Immature natural killer cell (primary cell): ENCODE measurements around the gene PRPF18. TPM values are rescaled to one million over a fixed set of nuclear protein-coding genes. Genes with fewer than 3 reads are reported as not detected.

Experiments used
- DNase-seq, 3 donors: peaks; one replicate each; pipeline ENCODE4 v3.0.0; 2022; ENCODE audit warnings: mixed read lengths in 1 of 3
- H3K27ac Mint-ChIP-seq, 6 donors: one replicate each; pipeline ENCODE4 v1.8.0; 2020; ENCODE audit warnings: mixed read lengths in 6 of 6, mild to moderate bottlenecking in 5 of 6, inconsistent platforms in 4 of 6, moderate library complexity in 3 of 6
- H3K27me3 Mint-ChIP-seq, 3 donors: one replicate each; pipeline ENCODE4 v1.8.0; 2020 to 2021; ENCODE audit warnings: low read depth in 3 of 3, mild to moderate bottlenecking in 3 of 3, mixed read lengths in 3 of 3, moderate library complexity in 3 of 3, inconsistent platforms in 1 of 3
- H3K36me3 Mint-ChIP-seq, 3 donors: one replicate each; pipeline ENCODE4 v1.8.0; 2020; ENCODE audit warnings: mixed read lengths in 3 of 3, inconsistent platforms in 2 of 3, mild to moderate bottlenecking in 2 of 3
- H3K4me1 Mint-ChIP-seq, 2 donors: one replicate each; pipeline ENCODE4 v1.8.0; 2020; ENCODE audit warnings: inconsistent platforms in 2 of 2, mild to moderate bottlenecking in 2 of 2, mixed read lengths in 2 of 2, moderate library complexity in 1 of 2
- H3K4me3 Mint-ChIP-seq, 5 donors: one replicate each; pipeline ENCODE4 v1.8.0; 2020; ENCODE audit warnings: mild to moderate bottlenecking in 5 of 5, mixed read lengths in 5 of 5, inconsistent platforms in 3 of 5, moderate library complexity in 3 of 5
- H3K9me3 Mint-ChIP-seq, 6 donors: one replicate each; pipeline ENCODE4 v1.8.0; 2020; ENCODE audit warnings: mild to moderate bottlenecking in 6 of 6, mixed read lengths in 6 of 6, inconsistent platforms in 4 of 6, moderate library complexity in 3 of 6
- polyA plus RNA-seq, 3 donors: library from polyadenylated mRNA; unstranded; fragments of 300-500 nt; fragmentation: Illumina TruSeq; gene quantifications; one replicate each; pipeline ENCODE4 v1.2.3, GENCODE V29; 2021

Gene PRPF18
- polyA plus RNA-seq, 3 donors from 2014 or later = 48.5 to 60.8 (median 50.1) TPM

DNA sequence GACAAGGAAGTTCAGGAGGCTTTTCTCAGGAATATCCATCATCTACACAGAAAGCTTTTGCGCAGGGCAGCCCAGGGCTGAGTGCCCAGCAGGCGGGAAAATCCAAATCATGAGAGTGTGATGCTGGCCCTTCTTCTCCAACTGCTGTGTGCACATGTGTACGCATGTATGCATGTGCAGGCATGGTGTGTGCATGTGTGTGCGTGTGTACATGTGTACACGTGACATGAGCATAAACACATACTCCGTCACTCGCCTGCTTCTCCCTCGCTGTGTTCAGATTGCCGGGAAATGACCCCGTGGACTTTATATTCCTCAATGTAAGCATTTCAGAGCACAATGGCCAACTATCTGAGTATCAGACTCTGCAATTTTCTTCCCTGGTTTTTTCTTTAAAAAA is 85.1 kb downstream of the PRPF18 start:
- peaks cover 0 to 8% (median 3%) of the 10 kb centered on the region in 3 donors for H3K36me3 Mint-ChIP-seq
- no peaks in the 10 kb centered on the region for H3K4me1 Mint-ChIP-seq
- H3K27ac Mint-ChIP-seq = no peak overlapping the region
- no peaks in the 10 kb centered on the region for H3K9me3 Mint-ChIP-seq
- H3K4me3 Mint-ChIP-seq = no peak overlapping the region
- peaks cover 0 to 3% (median 0%) of the 10 kb centered on the region in 3 donors for H3K27me3 Mint-ChIP-seq
- no peak for DNase-seq

DNA sequence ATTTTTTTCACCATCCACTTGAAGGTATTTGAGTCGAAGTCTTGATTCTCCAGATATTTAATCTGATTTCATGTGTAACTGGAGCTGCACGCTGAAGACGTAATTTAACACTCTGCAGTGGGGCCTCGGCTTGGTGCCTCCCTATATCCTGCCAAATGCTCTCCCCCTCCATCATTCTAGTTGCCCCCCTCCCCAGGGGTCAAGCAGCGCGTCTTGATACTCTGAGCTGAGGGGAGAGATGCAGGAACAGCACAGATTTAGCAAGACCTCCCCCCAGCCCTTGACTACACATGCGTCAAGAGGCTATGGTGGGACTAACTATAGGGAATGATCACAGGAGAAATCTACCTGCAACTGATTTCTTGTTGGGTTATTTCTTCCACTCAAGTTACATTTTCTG is 85.8 kb downstream of the PRPF18 start:
- no peak for DNase-seq
- Mint-ChIP-seq H3K27me3 (peaks cover 0 to 6% (median 2%) of the 10 kb centered on the region in 3 donors), H3K27ac (no peak overlapping the region), H3K4me3 (no peak overlapping the region), H3K36me3 (peaks cover 0 to 8% (median 3%) of the 10 kb centered on the region in 3 donors), H3K9me3 (no peaks in the 10 kb centered on the region), H3K4me1 (no peaks in the 10 kb centered on the region)

DNA sequence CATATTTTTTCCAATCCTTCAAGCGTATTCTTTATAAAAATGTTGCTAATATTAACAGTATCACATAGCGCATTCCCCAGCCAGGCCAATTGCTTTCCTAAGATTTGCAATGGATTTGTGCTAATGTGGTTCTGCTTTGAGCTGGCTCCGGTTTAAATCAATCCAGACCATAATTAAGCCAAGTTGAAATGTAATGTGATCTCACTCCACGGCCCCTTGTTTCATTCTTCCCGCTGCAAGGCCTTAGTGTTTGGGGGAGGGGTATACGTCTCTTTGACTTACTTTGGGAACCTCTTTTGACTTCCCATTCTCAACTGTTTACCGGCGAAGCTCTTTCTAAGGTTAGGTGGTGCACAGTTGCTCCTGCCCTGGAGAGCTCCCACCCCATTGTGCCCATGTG is 86.4 kb downstream of the PRPF18 start:
- DNase-seq = no peak
- Mint-ChIP-seq H3K4me3 (no peak overlapping the region), H3K9me3 (no peaks in the 10 kb centered on the region), H3K27ac (no peak overlapping the region), H3K27me3 (peaks cover 0 to 7% (median 3%) of the 10 kb centered on the region in 3 donors), H3K4me1 (no peaks in the 10 kb centered on the region), H3K36me3 (peaks cover 0 to 3% (median 3%) of the 10 kb centered on the region in 3 donors)

GRCh38 chr10:13674645-13675588 is 88.2 kb downstream of the PRPF18 start:
- Mint-ChIP-seq H3K4me3 (no peak overlapping the region), H3K36me3 (peaks cover 0 to 3% (median 0%) of the 10 kb centered on the region in 3 donors), H3K27ac (no peak overlapping the region), H3K4me1 (no peaks in the 10 kb centered on the region), H3K9me3 (no peaks in the 10 kb centered on the region), H3K27me3 (peaks cover 0 to 7% (median 3%) of the 10 kb centered on the region in 3 donors)
- DNase-seq = no peak

GRCh38 chr10:13678101-13678843 is 91.5 kb downstream of the PRPF18 start:
- Mint-ChIP-seq H3K36me3 (no peaks in the 10 kb centered on the region), H3K4me1 (no peaks in the 10 kb centered on the region), H3K4me3 (no peak overlapping the region), H3K27ac (no peak overlapping the region), H3K9me3 (no peaks in the 10 kb centered on the region), H3K27me3 (peaks cover 0 to 18% (median 5%) of the 10 kb centered on the region in 3 donors)
- no peak for DNase-seq

Other genes starting within 250 kb of the PRPF18 start
- gene SEPHS1, start 238.7 kb upstream of the PRPF18 start, polyA plus RNA-seq = 10 to 100 TPM; 14.3 to 19.3 (median 18.4) TPM
- not detected for gene BEND7, start 58.0 kb upstream of the PRPF18 start, polyA plus RNA-seq